Tongue (tissue), 2 donors: ENCODE results near the gene ARHGAP24. TPM values are rescaled to one million over a fixed set of nuclear protein-coding genes. Genes with fewer than 3 reads are reported as not detected.
"Not testable (repeated sequence)": the region's sequence is repeated elsewhere in the genome, so short reads cannot be mapped to it uniquely, and the experiment has no call there.

Source experiments
- DNase-seq: peaks from one replicate; pipeline ENCODE4 v3.0.0-alpha.2; 2015
- total RNA-seq: library from RNA; depleted of rRNA; stranded (reverse); fragments of >200 nt; gene quantifications from one replicate; pipeline ENCODE4 v1.2.3, GENCODE V29; 2014

Gene ARHGAP24
- total RNA-seq, 1 donor from 2014 or later, result 112 TPM

- no peak for DNase-seq
Observed at GRCh38 chr4:85482010-85482738, 7.2 kb downstream of the ARHGAP24 start.

GRCh38 chr4:85486425-85487086 is 11.6 kb downstream of the ARHGAP24 start:
- DNase-seq, result no peak

GRCh38 chr4:85488416-85488815 is 13.5 kb downstream of the ARHGAP24 start:
- DNase-seq, result no peak

GRCh38 chr4:85489273-85489981 is 14.5 kb downstream of the ARHGAP24 start:
- no peak for DNase-seq

- peak; percentile 62 for DNase-seq
Observed at GRCh38 chr4:85491527-85491926, 16.6 kb downstream of the ARHGAP24 start.

GRCh38 chr4:85492336-85492735 is 17.4 kb downstream of the ARHGAP24 start:
- no peak for DNase-seq

- DNase-seq, result no peak
Observed at GRCh38 chr4:85495621-85496020, 20.7 kb downstream of the ARHGAP24 start.

- DNase-seq, result no peak
Observed at GRCh38 chr4:85496126-85496849, 21.3 kb downstream of the ARHGAP24 start.

GRCh38 chr4:85496933-85497332 is 22.0 kb downstream of the ARHGAP24 start:
- DNase-seq, result peak; percentile 81

- no peak for DNase-seq
Observed at GRCh38 chr4:85498068-85498733, 23.3 kb downstream of the ARHGAP24 start.

GRCh38 chr4:85499573-85499972 is 24.6 kb downstream of the ARHGAP24 start:
- no peak for DNase-seq

- DNase-seq, result no peak
Observed at GRCh38 chr4:85500110-85500867, 25.3 kb downstream of the ARHGAP24 start.

GRCh38 chr4:85501145-85501544 is 26.2 kb downstream of the ARHGAP24 start:
- not testable (repeated sequence) for DNase-seq

GRCh38 chr4:85508654-85509053 is 33.7 kb downstream of the ARHGAP24 start:
- DNase-seq, result no peak

- no peak for DNase-seq
Observed at GRCh38 chr4:85509882-85510631, 35.1 kb downstream of the ARHGAP24 start.

- no peak for DNase-seq
Observed at GRCh38 chr4:85510632-85510984, 35.7 kb downstream of the ARHGAP24 start.

GRCh38 chr4:85512446-85513205 is 37.7 kb downstream of the ARHGAP24 start:
- no peak for DNase-seq

GRCh38 chr4:85514117-85514516 is 39.2 kb downstream of the ARHGAP24 start:
- DNase-seq, result no peak

- DNase-seq, result no peak
Observed at GRCh38 chr4:85514783-85515182, 39.8 kb downstream of the ARHGAP24 start.

- DNase-seq, result no peak
Observed at GRCh38 chr4:85515701-85516100, 40.8 kb downstream of the ARHGAP24 start.
